Activated CD8-positive, alpha-beta memory T cell treated with anti-CD3 and anti-CD28 coated beads, Interleukin-2, amount 50 U/mL, for 1 hour (primary cell): ENCODE data around the gene LYSMD4.
"Not testable (repeated sequence)": the region's sequence is repeated elsewhere in the genome, so short reads cannot be mapped to it uniquely, and the experiment has no call there.

Experiments
- DNase-seq: peaks from one replicate; pipeline ENCODE4 v3.0.0-alpha.2; 2020; ENCODE audit errors: extremely low read depth

Gene LYSMD4

GRCh38 chr15:99733268-99734039 lies at the start of gene LYSMD4:
LYSMD4 (minus strand) TSS chr15:99733437; CDS start chr15:99731999, 1,438 bp downstream.
- peak; percentile 94 for DNase-seq

DNA sequence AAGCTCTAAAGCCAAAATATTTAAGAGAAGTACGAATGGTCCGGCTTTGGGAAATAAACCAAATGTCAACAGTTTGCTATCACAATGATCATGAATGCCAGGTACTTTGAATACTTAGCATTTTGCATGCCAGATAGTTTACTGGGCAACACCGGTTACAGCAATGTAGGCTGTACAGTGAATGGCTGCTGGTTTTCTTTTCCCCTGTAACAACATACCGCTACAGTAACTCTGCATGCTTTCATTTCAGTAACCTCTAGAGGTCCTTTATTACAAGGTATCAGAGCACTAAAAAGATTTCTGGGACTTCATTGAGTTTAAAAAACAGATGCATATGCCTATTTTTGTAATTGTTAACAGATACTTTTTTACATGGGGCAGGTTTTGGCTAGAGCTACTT lies 48.8 kb upstream of the LYSMD4 start:
- DNase-seq: not testable (repeated sequence)

- DNase-seq: no peak
Observed at GRCh38 chr15:99777144-99777543, 43.9 kb upstream of the LYSMD4 start.

DNA sequence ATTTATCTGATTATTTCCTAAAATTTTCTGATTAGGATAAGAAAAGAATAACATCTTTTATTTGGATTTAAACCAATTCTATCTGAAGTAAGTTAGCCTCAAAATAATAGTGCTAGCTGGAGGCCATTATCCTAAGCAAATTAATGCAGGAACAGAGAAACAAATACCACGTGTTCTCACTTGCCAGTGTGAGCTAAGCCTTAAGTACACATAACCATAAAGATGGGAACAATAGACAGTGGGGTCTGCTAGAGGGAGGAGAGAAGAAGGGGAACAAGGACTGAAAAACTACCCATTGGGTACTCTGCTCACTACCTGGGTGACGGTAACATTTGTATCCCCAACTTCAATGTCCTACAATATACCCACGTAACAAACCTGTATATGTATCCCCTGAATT lies 31.3 kb upstream of the LYSMD4 start:
- DNase-seq: no peak

DNA sequence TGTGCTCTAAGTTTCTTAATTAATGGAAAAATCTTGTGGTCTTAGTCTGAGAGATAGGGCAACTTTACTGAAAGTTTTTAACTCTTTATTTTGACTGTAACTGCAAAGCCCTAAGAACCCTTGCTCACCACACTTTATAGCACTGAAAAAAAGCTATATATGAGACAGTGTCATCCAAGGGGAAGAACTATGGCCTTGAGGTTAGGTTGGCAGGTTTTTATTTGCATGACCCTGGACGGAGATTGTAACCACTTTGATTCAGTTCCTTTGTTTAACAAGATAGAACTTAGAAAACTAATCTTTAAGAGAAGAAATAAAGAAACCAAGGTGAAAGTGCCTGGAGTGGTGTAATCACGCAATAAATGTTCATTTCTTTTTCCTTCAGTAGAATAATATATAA lies 30.6 kb upstream of the LYSMD4 start:
- no peak for DNase-seq

- DNase-seq: no peak
Observed at GRCh38 chr15:99762288-99762687, 29.1 kb upstream of the LYSMD4 start.

DNA sequence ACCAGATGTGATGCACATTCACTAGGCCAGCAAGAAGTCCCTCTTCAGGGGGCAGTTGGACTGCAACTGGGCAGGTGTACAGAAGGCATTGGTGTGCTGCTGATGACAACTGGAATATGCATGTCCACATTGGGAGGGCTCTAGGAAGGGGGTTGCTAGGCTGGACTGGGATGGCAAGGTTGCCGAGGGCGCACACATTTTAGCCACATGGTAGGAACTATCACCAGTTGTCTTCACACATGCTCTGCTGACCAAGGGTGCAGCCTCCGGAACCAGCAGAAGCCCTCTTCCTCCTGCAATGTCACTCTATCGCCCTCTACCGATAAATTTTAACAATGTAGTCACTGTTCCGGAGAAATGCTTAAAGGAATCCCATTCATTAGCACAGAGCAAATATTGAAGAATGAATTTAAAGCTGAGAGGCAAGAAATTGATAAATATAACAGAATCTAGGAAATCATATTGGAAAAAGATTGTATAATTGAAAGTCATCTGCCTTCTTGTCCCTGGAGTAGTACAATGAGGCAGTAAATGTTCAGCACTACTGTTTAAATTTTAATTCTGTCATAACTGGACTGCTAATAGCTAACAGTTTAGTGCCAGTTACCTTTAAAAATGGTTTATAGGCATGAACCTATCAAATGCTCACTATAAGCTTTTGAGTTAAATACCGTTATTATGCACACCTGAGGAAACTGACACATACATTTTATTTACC lies 22.6 kb upstream of the LYSMD4 start:
- DNase-seq: no peak

DNA sequence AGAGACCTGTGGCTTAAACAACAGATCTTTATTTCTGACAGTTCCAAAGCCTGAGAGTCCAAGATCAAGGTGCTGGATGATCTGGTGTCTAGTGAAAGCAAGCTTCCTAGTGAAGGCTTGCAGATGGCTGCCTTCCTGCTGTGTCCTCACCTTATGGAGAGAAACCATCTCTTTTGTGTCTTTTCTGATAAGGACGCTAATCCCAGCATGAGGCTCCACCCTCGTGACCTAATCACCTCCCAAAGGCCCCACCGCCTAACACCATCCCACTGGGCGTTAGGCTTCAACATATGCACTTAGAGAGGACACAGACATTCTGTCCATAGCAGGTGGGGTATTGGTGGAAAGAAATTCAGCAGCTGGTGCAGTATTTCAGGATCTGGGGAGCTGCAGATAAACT lies 19.8 kb upstream of the LYSMD4 start:
- DNase-seq: no peak

DNA sequence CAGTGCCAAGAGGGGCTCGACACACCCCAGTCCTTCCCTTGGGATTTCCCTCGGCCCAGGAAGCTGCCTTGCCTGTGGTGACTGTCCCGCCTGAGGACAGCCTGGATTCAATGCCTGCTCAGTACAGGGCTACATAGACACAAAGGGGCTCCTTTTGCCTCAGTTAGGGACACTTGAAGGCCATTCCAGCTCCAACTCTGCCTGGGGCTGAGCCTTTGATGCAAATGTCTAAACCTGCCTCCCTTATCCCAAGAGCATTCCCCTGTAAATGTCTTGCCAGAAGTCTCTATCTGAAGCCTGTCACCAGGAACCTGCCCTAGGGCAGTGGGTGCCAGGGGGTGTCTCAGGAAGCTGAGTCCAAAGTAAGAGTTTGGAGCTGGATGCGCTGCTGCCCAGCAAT lies 19.3 kb upstream of the LYSMD4 start:
- DNase-seq: no peak

DNA sequence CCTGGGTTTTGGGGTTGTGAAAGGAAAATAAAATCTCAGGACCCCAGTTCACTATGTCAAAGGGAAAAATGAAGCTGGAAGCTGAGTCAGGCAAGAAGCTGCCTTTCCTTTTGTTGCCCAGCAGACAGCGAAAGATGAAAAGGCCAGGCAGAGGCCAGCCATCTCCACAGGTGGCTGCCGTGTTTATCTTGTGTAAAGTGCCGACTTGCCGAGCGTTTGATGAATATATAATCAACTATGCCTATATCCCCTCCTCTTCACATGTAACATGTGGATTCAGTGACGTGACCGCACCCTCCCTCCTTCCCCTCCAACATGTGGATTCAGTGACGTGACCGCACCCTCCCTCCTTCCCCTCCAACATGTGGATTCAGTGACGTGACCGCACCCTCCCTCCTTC lies 17.1 kb upstream of the LYSMD4 start:
- not testable (repeated sequence) for DNase-seq

- no peak for DNase-seq
Observed at GRCh38 chr15:99749386-99749785, 16.1 kb upstream of the LYSMD4 start.

GRCh38 chr15:99745370-99746086 lies 12.3 kb upstream of the LYSMD4 start:
- DNase-seq: no peak

DNA sequence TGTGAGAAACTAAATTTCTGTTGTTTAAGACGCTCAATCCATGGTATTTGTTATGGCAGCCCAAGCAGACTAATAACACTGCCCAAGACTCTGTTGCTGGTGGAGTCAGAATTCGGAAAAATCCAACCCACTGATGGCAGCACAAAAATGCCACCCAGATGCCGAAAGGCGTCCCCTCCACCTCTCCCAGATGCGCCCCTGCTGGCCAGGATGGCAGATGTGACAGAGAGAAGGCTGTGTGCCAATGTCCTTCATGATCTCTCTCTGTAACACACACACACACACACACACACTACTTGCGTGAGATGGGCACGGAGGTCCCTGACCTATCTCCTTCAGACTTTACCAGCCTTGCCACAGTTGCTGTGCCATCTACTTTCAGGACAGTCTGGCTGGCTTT lies 10.9 kb upstream of the LYSMD4 start:
- DNase-seq: no peak

DNA sequence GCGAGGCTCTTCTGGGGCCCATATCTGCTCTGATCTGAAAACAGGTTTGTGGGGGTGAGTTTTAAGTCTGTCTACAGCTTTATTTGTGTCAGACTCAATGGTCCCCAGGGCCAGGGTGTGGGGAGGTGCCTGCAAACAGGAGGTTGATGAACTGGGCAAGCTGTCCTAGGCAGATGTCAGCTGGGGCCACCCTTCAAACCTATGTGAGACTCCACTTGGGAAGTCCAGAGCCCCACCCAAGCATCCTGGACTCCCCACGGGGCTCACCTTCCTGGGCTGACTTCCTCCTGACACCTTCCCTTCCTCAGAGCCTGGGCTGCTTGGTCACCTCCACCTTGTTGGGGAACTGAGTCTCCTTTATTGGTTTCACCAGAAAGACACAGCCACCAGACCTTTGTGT lies 8.6 kb upstream of the LYSMD4 start:
- DNase-seq: no peak

DNA sequence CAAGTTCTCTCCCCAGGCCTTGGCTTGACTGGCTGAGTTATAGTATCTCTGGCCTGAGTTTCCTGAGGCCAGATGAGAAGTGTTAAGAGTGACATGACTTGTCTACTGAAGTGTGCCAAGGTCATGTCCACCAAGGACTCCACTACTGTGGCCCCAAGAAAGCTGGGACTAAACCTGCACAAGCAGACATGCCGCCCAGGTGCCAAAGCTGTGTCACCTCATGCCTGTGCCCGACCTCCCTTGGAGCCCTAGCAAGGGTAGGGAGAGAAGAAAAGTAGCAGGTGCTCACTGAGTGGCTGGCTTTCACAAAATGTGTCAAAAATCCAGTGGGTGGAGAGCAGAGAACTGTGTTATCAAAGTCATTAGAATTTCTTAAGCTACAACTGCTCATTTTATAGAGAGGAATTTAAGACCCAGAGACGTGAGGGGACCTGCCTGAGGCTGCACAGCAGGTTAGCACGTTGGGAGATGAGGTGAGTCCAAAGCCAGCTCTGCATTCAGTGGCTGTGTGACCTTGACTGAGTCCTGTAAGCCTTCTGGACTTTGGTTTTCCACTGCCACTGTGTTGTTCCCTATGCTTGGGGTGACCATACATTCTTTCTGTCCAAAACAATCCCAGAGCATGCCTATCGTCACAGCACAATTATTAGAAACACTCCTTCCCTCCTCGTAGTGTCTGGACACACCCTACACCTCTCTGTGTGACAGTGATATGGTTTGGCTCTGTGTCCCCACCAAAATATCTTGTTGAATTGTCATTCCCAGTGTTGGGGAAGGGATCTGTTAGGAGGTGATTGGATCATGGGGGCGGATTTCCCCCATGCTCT lies 5.0 kb upstream of the LYSMD4 start:
- no peak for DNase-seq

DNA sequence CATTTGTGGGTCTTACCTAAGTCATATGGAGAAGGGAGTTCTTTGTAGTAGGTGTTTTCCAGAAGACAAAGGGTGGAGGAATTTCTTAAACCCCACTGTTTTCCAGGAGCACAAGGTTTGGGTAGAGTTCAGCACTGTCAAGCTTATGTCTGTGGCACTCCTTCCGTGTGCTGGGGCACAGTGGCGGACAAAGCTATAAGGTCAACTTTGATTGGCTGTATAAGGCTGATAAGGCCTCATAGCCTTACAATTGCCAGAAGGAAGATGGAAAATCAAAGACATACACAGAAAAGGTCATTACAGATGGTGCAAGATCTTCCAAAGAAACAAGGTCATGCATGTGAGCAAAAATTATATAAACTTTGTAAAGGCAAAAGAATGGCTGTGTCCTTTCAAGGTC lies 3.5 kb upstream of the LYSMD4 start:
- no peak for DNase-seq

DNA sequence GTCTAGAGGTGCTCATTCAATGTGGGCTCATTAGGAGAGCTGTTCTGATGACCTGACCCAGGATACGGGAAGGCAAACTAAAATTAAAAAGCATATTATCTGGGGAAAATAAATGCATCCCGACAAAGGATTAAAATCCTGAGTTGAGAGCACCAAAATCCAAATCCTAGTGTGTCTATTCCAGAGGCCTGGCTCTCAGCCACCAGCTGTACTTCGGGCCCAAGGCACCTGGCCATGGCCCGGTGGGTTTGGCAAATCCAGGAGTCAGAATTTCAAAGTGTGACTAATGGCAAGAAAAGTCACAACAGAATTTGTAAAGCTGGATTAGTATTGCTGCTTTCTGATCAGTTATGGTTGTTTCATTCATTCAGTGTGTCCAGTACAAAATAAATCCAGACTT lies 2.6 kb upstream of the LYSMD4 start:
- no peak for DNase-seq

- no peak for DNase-seq
Observed at GRCh38 chr15:99734575-99734974, 1.3 kb upstream of the LYSMD4 start.

DNA sequence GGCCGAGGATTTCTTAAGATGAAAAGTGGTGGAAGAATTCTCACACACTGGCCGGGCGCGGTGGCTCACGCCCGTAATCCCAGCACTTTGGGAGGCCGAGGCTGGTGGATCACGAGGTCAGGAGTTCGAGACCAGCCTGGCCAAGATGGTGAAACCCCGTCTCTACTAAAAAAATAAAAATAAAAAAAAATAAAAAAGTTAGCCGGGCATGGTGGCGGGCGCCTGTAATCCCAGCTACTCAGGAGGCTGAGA lies 729 bp upstream of the LYSMD4 start:
- not testable (repeated sequence) for DNase-seq

DNA sequence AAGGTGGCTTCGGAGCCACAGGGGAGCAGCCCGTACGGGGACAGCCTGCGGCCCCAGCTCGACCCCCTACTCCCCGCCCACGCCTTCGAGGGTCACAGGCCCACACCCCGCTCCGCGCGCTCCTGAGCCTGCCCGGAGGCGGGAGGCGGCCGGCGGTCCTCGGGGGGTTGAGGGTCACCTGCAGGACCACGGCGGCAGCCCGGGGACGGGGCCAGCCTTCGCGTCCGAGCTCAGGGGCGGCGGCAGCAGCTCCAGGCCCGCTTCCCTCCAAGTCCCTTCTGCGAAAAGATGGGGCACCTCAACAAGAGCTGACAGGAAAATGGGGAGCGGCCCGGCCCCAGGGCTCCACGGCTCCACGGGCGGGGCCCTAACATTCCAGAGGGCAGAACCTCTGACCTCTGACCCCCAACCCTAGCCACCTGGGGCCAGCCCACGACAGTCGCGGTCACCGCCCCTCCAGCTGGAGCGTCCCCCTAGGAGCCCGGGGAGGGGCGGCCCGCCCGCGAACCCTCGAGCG lies 428 bp downstream of the LYSMD4 start:
- no peak for DNase-seq

DNA sequence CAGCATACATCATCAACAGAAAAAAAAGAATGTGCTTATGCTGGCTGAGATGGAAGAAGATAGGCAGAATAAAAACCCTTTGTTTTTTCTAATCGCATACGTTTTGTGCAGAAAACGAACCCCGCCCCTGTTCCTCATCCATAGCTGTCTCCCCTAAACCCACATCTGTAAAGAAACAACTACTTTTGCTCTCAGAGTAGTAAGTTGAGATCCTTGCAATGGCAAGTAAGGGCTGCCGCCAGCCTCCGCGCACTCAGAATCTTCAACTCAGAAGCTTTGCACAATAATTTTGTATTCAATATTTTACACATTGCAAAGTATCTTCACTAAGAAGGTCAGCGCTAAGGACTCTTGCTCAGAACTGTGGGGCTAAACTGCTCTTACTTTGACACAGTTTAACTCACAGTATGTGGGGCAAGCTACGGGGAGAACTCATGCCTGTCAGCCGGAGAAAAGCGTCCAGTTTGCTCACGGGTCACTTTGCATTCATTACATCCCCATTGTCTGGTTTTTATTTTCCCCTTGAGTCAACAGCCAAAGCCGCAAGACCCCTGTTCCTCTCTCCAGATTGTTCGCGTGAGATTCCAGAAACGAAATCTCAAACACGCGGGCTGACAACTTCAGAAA lies 1.0 kb downstream of the LYSMD4 start:
- no peak for DNase-seq
